Measurements from ENCODE around the gene TEKT5.
A peak's percentile ranks its signal among the peaks of the same experiment; 100 is the strongest.
"Not testable (repeated sequence)": the region's sequence is repeated elsewhere in the genome, so short reads cannot be mapped to it uniquely, and the experiment has no call there.

The TEKT5 gene
- total RNA-seq: 0 to 0.08 (median 0) reads per million in 18 experiments

DNA sequence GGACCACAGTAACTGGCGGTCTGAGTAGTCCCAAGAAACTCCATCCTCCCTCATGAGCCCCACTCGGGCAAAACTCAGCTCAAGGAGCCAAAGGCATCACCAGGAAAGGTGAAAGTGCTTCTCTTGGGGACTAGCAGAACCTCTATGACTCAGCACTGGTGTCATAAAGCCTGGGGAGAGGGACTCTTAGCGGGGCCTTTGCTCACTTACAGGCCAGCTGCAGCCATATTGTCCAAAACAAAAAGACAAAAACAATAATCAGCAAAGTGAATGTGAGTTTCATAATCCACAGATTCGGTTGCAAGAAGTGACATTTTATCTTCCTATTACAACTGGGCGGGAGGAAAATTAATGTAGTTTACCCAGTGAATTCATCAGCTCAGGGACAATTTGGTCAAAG is at the start of gene TEKT5:
Gene TEKT5, minus strand, starts transcription at position 101 of the 400 bp plus-strand sequence. Its CDS starts 57 bp downstream, at position 44.
- no peak for DNase-seq

DNA sequence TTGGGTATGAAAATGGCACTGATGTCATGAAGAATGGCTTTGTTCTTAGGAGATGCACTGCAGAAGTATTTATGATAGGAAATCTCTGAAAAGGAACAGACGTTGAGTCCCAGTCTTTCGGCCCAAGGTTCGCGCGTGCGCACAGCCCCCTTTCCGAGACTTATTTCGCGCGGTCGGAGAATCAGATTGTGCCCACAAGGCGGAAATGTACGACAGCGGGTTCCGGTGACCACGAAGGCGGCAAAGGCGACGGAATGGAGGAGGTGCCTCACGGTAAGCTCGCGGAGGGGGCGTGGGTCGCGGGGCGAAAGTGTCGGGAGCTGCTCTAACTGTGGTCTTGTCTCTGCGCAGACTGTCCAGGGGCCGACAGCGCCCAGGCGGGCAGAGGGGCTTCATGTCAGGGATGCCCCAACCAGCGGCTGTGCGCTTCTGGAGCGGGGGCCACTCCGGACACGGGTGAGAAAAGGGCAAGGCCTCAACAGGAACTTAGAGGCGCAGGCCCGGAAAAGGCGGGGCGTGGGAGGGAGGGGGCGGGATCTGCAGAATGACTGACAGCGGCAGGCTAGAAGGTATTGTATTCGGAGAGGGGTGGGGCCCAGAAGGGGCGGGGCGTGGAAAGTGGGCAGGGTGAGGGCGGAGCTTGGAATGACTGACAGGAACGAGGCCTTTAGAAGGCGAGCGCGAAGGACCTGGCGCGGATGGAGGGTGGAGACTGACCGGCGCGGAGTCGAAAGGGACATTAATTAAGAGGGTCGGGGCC is 49.1 kb upstream of the TEKT5 start, which contains the start of gene NUBP1:
Gene NUBP1, plus strand, starts transcription at position 233 of the 760 bp plus-strand sequence. Its CDS starts 22 bp downstream, at position 255.
- peak; percentile 99 to 100 for DNase-seq

DNA sequence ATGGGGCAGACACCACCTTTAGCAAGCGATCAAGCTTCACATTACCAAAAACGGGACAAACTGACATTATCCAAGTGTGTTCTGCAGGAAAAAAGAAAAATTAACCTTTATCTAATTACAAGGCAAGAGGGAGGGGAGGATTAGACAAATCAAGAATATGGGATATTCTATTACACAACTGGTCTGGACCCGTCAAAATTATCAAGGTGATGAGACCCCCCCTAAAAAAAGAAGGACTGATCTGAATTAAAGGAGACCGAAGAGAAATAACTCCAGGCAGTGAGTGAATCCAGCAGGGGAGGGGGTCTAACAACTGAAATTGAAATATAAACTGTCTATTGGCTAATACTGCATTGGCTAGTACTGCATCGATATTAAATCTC is 48.5 kb upstream of the TEKT5 start:
- no peak for DNase-seq

DNA sequence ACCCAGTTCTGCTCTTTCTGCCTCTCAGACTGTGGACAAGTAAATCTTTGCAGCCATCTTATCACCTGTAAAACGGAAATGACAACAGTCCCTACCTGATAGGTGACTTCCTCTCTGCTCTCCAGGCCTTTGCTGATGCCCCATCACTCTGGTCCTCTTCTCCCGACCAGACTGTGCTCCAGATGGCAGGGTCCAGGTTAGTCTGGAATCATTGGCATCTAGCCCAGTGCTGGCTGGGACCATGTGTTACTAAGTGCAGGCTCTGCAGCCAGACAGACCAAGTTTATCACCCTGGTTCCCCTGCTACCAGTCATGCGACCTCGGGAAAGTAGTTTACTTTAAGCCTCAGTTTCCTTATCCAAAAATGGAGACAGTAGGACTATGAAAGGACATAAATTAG is 47.1 kb upstream of the TEKT5 start:
- no peak for DNase-seq

DNA sequence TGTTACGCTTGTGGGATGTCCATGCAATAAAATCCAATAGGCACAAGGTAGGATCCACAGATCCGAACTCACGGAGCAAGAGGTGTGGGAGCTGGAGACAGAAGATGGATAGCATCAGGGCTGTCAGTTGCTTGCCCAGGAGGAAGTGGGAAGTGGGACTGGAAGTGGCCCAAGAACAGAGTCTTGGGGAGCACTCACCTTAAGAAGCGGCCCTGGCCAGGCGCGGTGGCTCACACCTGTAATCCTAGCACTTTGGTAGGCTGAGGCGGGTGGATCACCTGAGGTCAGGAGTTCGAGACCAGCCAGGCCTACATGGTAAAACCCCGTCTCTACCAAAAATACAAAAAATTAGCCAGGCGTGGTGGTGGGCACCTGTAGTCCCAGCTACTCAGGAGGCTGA is 46.5 kb upstream of the TEKT5 start:
- DNase-seq: not testable (repeated sequence)

DNA sequence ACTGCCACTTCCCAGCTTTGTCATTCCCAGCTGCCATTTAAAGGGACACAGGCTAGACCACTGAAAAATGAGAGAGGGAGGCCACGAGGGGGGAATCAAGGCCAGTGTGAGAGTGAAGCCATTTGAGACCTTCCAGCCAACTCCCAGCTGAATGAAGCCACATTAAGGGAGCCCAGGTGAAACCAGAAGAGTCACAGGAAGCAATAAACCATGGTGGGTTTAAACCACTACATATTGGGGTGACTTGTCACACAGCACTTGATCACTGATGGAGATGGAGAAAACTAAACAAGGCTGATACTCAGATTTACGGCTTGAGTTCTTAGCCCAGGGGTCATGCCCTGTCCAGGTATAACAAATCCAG is 46.1 kb upstream of the TEKT5 start:
- DNase-seq: no peak

DNA sequence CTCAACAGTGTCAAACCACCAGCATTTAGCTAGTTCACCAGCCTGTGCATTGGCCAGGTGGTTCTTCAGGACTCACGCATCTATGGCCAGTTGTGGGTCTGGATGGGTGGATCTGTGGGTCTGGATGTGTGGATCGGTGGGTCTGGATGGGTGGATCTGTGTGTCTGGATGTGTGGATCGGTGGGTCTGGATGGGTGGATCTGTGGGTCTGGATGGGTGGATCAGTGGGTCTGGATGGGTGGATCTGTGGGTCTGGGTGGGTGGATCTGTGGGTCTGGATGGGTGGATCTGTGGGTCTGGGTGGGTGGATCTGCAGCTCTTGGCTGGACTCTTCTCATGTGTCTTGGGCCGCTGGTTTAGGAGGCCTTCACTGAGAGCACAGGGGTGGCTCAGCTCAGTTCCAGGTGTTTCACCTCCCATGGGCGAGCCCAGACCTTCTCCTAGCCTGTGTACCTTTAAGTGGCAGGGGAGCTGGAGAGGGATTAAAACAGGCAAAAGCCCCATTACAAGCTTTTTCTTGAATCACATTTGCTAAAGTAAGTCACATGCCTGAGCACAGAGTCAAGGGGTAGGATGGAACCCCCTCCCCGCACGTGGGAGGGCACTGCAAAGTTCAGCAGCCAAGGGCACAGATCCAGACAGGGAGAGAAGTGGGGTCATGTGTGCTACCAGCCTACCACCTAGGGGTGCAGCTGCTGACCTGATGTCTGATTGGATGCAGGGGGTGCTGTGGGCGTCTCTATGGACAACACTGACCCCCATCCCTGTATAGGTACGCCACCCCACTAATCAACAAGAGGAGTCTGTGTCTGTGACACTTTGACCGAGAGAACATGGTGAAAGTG is 45.5 kb upstream of the TEKT5 start:
- no peak for DNase-seq

DNA sequence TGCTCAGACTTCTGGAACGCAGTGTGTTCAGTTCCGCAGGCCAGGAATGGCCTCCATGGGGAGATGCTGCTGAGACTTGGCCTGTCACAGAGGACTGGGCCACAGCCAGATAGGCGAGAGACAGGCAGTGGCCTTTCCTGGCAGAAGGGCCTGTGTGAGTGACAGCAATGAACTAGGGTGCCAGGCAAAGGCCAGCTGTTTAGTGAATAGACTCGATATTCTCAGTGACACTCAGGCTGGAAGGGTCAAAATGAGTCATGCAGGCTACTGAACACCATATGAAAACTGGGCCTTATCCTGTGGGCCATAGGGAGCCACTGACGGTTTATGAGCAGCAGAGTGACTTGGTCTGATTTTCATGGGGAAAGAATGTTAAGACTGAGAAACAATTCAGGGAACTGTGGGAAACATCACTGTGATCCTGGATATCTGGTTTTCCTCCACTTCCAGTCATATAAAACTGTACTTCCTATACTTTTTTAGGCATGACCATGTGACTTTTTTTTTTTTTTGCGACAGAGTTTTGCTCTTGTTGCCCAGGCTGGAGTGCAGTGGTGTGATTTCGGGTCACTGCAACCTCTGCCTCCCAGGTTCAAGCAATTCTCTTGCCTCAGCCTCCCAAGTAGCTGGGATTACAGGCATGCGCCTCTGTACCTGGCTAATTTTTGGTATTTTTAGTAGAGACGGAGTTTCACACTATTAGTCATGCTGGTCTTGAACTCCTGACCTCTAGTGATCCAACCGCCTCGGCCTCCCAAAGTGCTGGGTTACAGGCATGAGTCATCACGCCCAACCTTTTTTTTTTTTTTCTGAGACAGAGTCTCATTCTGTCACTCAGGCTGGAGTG is 43.7 kb upstream of the TEKT5 start:
- DNase-seq: peak; percentile 86 to 87

DNA sequence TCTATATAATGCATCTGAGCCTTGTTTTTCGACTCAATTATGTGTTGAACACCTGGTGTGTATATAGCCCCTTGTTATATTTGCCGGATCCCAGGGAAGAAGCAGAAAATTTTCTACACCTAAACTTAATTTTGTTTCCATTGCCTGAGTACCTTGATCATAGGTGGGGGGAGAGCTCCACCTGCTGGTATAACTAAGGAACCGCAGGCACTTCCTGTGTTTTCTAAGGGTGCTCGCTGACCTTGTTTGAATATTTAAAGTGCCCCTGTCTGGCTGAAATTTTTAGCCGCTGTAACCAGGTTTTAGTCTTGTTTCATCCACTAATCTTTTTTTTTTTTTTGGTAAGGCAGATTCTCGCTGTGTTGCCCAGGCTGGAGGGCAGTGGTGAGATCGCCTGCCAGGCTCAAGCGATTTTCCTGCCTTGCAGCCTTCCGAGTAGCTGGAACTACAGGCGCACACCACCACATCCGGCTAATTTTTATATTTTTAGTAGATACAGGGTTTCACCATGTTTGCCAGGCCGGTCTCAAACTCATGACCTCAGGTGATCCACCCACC is 42.4 kb upstream of the TEKT5 start:
- DNase-seq: peak; percentile 78 to 80

DNA sequence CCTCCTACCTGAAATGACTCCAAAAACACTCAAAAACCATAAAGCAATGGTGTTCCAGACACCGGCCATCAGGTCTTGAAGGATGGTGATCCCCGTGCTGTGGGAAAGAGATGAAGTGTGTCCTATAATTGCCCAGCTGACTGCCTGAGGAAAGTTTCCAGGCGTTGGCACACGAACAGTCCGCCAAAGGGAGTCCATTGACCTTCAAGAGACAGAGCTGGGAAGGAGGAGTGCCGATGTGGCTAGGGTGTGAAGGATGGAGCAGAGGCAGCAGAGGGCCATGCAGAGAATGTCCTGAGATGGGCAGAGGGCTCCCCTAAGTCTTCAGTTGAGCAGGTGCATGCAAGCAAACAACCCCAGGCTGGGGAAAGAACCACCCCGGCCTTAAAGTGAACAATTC is 37.1 kb upstream of the TEKT5 start:
- no peak for DNase-seq

DNA sequence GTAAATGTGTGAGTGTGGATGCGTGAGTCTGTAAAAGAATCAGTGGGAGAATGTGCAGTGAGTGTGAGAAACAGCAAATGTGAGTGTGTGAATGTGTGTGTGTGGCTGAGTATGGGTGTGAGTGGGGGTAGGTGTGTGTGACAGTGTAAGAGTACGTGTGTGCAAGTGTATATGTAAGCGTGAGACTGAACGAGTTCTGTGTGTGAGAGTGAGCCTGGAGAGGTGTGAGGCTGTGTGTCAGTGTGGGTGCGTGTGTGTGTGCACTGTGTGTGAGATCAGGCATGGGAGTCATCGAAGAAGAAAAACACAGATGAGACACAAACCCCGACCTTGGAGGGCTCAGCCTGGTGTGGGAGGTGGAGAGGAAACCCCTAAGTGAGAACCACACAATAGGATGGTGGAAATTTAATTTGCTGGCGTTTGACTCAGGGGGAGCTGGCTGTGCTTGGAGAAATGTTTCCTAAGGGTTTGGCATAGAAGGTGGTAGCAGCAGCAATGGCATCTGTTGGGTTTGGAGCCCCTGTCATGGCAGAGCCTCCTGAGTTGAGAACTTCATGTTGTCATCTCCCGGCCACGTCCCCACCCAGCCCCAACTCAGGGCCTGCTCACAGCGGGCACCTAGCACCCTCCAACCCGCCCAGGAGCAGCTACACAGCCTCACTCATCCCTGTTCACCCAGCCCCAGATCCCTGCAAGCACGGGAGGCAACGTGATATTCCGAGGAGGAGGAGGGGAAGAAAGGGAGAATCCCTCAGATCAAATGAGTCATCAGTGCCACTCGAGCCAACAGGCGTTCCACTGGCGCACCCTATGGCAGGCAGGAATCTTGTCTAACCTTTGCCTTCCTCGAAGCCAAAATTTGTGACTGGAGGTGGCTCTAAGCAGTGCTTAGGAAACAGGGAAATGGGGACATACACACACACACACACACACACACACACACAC is 34.6 kb upstream of the TEKT5 start:
- DNase-seq: no peak

DNA sequence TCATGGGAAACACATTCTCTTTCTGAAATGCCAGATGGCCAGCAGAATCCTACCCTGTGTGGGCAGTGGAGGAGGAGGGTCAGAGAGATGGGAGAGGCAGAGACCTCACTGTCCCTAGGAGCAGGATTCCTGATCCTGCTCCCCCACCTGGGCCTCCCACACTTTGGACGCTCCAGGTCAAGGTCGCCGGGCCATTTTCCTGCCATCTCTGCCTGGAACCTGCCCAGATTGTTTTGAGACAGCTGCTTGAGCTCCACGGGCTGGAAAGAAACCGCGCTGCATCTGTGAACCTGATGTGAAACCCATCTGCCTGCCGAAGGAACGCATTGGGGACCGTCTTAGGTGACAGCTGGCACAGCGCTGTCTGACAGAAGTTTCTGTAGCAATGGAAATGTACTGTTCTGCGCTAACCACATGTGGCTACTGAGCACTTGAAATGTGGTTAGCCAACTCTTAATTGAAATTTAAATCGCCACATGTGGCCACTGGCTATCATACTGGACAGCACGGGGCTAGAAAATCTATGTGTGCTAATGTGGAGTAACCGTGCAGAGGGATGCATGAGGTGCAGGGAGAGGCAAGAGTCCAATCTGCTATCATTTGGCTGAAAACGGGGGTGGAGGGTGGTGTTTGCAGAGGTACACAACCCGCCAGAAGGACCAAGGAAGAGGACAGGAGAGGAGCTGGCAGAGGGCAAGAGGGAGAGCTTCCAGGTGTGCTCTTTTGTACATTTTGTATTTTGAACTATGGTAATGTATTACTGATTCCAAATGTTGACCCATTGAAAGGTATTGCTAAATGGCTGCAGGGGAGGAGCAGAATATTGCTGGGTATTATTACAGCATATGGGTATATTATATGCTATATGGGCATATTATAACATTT is 33.5 kb upstream of the TEKT5 start:
- DNase-seq: no peak

DNA sequence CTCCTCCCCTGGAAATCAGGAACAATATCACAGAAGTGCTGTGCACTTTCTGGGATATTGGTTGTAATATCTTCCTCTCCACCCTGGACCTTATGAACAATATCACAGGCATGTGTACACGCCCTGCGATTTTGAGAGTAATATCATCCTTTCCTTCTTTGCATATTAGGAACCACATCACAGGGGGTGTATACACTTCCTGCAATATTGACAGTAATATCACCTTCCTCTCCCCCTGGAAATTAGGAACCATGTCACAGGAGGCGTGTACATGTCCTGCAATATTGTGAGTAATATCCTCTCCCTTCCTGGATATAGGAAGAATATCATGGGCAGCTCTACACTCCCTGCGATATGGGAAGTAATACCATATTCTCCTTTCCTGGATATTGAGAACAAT is 14.2 kb upstream of the TEKT5 start:
- DNase-seq: no peak

DNA sequence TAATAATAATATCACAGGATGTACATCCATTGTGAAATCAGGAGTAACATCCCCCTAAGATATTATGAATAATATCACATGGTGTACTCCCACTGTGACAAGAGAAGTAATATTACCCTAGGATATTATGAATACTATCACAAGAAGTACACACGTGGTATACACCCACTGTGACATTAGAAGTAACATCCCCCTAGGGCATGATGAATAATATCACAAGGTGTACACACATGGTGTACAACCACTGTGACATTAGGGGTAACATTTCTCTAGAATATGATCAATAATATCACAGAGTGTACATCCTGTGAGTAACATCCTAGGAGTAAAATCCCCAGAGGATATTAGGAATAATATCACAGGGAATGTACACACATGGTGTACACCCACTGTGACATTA is 5.0 kb upstream of the TEKT5 start:
- DNase-seq: no peak

DNA sequence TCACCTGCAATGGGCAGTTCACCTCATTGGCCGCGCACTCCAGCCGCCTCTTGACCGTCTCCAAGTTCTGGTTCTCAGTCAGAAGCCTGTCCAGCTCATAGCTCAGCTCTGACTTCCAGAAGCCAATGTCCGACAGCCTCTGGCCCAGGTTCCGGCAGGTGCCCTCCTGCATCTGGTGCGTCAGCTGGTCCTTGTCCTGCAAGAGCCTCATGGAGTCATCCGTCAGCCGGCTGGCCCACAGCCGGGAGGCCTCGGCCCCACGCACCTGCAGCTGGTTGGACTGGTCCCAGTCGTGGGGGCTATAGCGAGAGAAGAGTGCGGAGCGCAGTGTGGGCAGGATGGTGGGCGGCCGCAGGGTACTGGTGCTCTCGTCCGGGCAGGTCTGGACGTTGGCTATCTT is 424 bp downstream of the TEKT5 start:
- DNase-seq: no peak

DNA sequence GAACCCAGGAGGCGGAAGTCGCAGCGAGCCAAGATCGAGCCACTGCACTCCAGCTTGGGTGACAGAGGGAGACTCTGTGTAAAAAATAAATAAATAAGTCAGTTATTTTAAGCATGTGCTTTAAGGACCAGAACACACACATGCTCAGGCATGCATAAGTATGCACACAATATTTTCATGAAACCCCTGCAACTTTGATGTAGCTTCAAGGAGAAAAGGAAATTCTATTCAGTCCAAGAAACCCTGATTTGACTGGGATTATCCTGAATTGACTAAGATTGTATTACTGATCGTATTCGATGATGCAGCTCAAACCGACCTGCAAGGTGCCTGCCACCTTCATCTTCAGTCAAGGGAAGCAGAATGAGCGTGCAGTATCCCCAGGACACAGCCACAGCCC is 841 bp downstream of the TEKT5 start:
- DNase-seq: no peak

DNA sequence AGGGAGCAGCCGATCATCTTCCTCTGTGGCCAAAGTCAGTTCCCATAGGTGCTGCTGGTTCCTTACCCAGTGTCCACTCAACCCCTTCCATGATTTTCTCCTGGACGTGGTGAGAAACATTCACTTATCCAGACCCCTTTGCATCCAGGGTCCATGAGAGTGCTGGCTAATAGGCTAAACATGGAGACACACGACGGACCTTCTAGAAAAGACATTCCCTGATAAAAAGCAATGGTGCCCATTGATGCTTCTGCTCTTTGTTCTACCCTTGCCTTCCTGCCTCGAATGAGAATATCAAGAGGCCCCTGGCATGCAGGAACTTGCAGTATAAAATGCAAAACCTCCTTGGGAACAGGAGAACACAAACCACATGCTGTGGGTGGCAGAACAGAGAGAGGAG is 2.3 kb downstream of the TEKT5 start:
- no peak for DNase-seq

DNA sequence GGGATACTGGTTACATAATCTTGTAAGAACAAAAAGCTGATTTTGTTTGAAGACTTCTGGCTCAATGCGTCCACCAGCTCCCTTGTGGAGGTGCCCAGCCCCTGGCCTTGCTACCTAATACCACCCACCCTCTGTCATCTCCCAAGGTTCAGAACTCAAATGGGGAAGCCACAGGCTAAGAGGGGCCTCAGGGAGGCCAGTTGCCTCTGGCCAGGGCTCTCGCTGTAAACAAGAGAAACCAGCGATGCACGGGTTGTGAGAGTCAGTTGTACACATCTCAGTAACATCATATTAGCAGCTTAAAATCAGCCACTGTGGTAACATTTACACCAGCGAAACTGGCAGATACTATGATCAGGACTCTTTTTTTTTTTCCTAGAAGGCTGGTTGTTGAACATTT is 6.0 kb downstream of the TEKT5 start:
- no peak for DNase-seq

DNA sequence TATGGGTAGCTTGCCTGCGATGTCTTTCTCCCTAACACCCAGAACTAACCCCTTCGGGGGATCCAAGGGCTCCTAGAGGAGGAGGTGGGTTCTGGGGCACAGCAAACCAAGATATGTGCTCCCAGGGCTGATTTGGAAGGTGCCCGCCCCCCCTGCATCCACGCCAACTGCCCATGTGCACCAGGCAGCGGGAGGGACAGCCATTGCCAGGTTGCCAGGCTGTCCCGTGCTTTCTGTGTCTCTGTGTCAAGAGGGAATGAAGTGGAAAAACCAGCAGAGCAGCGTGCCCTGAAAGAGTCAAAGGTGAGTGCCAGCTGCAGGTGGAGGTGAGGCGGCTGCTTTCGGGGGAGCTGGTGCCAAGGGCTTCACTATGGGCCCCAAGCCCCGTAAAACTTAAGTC is 6.4 kb downstream of the TEKT5 start:
- DNase-seq: no peak

DNA sequence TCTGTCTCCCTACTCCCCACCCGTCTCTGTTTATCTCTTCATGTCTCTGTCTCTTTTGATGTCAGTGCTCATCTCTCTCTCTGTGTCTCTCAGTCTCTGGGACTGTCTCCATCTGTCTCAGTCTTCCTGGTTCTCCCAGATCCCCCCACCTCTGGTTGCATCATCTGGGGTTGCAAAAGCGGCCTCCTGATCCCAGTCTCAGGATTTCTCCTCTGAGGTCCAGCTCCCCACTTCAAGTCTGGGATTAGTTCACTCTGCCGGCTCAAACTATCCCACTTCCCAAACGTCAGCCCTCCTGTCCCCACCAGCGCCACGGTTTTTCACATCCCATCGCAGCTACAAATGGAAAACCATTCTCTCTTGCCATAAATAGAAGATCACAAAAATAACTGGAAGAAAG is 9.0 kb downstream of the TEKT5 start:
- DNase-seq: no peak
